HG03025 (cell line): Measurements from ENCODE around the gene PON2.
"Not testable (repeated sequence)": the region's sequence is repeated elsewhere in the genome, so short reads cannot be mapped to it uniquely, and the experiment has no call there.

Experiments used
- ATAC-seq: cut with Tn5 transposase; IDR thresholded peaks from one replicate; pipeline ENCODE4 v1.9.1; 2021; ENCODE audit warnings: mild to moderate bottlenecking, moderate library complexity; ENCODE audit not compliant: unreplicated experiment, low FRiP score

Gene PON2

DNA sequence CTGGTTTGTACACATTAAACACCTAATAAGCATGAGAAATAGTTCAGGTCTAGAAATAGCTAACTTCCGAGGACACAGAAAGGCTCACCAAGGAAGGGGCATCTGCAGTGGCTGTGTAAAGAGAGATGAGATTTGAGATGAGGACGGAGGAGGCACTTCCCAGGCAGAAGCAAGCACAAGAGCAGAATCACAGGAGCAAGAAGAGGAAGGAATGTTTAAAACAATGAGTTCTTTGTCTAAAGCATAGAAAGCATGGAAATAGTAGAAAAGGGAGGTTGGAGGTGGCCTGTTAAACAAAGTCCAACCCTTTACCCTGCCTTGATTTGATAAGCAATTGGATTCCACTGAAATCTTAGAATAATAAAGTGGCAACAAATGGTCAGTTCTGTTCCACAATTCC is 27.1 kb downstream of the PON2 start:
- ATAC-seq = no peak

DNA sequence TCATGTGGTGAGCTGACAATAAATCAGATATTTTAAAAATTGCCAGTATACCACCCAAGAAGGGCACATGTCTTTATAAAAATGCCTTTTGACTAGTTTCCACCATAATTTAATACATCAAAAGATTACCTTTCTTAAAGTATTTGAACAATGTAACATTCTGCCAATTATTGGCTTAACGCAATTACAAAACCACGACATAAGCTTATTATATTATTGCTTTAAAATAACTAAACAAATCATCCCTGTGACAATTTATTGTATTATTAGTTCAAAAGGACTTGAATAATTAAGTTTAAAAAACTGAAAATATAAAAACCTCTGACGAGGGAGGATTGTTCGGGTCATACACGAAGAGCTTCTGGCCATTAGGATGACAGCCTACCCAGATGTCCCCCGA is 29.0 kb downstream of the PON2 start:
- no peak for ATAC-seq

DNA sequence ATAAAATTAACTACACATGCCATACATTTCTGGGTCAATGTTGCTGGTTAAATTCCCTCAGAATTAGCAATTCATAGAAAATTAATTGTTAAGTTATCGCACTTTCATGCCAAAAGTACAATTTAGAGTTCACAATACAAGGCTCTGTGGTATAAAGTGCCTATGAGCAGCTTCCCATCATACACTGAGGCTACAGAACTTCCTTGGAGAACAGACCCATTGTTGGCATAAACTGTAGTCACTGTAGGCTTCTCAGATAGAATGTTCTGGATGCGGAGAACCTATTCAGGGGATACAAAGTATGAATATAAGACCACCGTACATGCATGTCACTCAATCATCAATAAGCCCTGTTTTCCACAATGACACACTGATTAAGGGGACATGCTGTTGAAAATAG is 29.6 kb downstream of the PON2 start:
- ATAC-seq = no peak

DNA sequence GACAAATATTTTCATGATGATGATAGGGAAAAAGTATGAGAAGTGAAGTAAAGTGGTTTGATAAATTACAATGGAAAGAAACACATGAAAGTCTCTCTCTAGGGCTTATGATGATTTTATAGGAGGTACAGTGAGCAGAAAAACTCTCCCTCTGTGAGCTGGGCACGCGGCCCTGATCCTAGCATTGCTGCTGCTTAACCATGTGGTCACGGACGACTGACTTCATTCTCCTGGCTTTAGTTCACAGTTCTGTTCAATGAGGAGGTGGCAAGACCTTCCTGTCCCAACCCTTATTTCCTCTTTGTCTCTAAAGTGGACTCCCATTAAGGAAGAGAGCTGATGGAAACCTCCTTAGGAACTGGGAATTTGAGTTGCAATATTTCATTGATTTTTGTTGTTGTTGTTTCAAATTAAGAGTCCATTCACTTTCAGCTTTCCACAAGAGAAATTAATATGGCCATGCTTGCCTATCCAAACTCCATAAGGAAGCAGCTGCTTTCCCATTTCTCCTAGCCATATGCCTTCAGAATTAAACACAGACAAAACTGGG is 30.4 kb downstream of the PON2 start:
- no peak for ATAC-seq

DNA sequence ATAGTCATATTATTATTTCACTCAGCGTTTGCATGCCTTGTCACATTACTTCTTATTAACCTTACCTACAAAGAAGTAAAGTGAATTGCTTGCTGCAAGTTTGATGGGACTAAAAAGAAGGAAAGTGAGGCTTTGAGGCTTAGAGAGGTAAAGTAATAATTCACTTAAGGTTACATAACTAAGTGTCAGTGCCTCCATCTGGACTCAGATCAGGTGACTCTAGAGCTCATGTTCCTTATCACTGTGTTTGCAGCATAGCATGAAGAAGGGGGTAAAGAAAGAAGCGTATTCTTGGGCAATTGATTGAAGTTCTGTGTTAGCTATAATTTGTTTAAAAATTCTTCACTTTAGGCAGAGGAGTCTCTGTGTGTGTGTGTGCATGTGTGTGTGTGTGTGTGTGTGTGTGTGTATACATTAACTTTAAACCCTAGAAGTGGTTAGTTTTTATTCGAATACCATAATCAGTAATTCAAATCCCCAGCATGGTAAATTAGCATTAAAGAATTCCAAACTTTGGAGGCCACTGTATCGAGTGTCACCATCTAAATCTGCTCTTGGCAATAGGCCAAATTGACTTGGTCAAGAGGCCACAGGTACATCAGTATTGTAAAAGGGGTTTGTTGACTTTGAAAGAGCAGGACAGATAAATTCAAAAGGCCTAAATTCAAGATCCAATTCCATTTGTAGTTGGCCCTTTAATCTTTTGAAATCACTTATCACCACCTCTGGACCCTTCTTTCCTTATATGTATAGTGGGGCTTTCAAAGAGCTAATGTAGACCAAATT is 36.5 kb downstream of the PON2 start:
- no peak for ATAC-seq

DNA sequence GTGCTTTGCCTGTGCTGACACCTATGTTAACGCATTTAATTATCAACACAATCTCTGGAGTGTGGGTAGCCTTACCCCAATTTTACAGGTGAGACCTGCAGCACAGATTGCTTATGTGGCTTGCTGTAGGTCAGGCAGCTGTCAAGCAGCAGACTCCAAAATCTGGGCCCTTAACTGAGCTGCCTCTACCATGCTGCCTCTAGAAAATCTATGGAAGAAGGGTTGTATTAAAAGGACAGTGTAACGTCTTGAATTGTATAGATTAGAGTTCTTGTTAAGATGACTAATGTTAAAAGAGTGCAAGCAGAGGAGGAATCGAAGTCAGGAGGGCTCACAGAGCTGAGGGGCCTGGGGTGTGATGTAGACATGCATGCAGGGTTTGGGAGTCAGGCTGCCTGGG is 37.4 kb downstream of the PON2 start:
- ATAC-seq = no peak

DNA sequence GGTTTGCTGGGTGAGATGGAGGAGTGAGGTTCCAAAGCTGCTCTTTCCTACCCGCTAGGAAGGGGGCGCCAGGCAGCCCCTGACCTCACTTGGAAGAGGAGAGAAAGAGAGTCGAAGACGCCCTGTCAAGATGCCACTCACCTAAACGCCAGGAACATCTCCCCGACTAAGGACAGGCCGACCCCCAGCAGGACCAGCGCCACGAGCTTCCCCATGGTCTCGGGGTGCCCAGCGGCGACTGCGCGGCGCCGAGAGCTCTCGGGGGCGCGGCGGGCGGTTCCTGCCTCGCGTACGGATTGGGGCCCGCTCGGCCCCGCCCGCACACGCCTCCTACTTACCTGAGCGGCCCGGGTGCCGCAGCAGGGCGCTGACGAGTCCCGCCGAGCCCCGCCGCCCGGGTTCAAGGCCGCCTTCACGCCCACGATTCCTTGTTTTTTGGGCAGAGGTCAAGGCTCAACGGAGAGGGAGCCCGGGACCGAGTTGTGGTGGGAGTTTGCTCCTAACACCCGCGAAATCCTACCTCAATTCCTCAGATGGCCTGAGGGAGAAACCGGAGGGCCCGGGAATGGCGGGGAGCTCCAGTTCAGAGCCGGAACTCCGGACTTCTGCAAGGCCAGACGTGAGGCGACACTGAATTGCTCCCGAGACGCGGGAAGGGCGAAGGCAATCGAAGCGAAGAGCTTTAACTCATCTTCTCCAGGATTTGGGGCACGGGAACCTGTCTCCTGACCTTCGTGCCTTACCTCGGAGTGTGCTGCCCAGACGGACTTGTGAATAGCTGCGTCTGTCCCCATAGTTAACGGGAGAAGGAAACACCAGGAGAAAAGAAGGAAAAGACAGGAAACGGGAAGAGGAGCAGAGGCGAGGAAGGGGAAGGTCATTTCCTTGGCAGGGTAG is 38.4 kb downstream of the PON2 start, which contains the start of gene PON3:
TSS of gene PON3 (minus strand) at position 240 of the 897 bp plus-strand sequence. CDS start at position 215, 25 bp downstream.
- ATAC-seq = no peak

DNA sequence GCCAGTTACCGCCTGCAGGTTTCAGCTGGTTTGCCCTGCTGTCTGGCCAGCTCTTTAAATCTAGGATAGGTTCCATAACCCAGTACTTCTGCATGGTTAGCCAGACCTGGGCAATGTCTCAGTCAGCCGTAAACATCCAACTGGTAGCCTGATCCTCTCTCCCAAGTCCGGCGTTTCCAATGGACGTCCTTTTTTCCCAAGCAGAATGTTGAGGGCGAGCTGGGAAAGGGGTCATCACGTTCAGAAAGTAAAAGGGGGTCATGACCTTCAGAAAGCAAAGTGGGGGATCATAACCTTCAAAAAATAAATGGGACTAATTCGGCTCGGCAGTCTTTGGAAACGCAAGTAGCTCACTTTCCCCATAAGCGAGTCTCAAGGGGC is 39.1 kb downstream of the PON2 start:
- no peak for ATAC-seq

DNA sequence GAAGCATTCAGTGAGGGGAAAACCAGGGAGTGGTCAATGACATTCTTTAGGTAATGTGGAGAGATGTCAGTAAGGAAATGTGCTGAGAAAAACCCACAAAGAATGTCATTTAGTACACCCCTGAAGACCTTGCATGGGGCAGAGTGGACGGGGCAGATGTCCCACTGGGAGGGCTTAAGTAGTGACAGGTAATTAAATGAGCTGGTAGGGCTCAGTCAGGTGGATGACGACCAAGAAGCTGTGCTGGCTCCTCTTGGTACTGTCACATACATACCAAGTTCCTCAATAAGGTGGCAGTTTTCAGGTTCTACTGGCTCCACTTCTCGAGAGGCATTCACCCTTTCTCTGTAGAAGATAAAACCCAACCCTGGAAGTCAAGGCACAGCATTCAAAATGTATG is 40.5 kb downstream of the PON2 start:
- ATAC-seq = no peak

DNA sequence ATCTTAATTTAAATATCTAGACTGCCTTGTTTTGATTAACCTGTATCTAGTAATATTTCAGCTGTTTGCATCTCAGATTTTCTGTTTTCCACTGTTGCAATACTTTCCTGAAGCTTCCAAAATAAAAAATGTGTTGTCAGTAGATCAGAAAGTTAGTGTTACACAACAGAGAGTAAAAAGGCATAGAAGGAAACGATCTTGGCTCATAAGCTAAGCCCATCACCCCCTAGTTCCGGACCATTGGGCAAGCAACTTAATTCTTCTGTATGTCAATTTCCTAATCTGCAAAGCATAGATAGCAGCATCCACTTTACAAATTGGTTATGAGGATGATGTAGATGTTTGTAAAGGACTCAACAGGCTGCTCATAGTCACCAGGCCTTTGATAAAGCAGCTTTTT is 43.1 kb downstream of the PON2 start:
- ATAC-seq = no peak

DNA sequence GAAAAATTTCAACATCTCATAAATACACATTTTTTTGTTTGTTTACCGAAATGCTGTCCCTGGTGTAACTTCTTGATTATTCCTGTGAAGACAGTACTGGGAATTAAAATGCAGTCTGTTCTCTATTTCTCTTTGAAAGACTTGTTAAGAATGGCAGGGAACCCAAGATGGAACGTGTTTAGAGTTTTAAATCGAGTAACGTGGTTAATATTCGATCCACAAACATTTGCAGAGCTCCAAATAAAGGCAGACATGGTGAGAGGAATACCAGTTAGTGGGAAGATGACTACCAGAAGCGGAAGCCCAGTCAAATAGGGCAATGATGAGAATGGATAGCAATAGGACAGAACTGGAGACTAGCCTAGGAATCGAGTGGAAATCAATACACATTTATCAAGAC is 45.3 kb downstream of the PON2 start:
- no peak for ATAC-seq

DNA sequence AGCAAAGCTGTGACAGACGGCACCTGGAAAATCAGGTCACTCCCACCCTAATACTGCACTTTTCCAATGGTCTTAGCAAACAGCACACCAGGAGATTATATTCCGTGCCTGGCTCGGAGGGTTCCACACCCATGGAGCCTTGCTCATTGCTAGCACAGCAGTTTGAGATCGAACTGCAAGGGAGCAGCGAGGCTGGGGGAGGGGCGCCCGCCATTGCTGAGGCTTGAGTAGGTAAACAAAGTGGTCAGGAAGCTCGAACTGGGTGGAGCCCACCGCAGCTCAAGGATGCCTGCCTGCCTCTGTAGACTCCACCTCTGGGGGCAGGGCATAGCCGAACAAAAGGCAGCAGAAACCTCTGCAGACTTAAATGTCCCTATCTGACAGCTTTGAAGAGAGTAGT is 55.4 kb downstream of the PON2 start:
- ATAC-seq = not testable (repeated sequence)

DNA sequence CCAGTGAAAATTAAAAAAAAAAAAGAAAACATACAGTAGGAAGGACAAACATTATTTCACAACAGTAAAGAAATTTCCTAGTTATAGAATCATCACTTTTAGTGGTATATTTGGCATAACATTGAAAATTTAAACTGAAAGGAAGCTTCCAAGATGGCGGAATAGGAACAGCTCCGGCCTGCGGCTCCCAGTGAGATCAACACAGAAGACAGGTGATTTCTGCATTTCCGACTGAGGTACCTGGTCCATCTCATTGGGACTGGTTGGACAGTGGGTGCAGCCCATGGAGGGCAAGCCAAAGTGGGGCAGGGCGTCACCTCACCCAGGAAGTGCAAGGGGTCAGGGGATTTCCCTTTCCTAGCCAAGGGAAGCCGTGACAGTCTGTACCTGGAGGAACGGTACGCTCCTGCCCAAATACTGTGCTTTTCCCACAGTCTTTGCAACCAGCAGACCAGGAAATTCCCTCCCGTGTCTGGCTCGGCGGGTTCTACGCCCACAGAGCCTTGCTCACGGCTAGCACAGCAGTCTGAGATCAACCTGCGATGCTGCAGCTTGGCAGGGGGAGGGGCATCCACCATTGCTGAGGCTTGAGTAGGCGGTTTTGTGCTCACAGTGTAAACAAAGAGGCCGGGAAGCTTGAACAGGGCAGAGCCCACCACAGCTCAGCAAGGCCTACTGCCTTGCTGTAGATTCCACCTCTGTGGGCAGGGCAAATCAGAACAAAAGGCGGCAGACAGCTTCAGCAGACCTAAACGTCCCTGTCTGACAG is 58.0 kb downstream of the PON2 start:
- no peak for ATAC-seq

DNA sequence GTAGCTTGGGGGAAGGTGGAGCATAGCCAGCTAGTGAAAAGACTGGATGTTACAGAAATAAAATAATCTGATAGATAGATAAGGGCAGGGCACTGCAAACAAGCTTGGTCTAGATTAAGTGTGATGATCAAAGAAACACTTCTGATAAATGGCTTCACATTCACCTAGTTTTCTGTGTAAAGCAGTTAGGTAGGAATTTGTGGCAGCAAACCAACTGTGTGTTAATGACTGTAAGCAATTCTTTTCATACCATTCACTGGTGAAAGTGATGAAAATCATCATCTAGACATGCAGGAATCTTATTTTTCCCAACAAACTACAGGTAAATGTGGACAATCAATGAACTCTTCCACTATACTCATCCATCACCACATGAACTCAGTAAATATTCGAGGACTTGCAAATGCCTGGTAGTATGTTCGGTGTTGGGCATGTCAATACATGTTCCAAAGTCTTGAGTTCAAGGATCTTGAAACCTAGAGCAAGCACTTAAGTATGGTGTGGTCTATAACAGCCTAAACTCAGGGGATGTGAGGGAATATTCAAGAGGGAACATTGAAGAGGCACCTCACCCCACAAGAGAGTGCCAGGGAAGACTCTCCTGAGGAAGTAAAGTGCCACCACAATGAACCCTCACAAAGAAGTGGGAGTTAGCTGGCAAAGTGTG is 59.1 kb downstream of the PON2 start:
- no peak for ATAC-seq

DNA sequence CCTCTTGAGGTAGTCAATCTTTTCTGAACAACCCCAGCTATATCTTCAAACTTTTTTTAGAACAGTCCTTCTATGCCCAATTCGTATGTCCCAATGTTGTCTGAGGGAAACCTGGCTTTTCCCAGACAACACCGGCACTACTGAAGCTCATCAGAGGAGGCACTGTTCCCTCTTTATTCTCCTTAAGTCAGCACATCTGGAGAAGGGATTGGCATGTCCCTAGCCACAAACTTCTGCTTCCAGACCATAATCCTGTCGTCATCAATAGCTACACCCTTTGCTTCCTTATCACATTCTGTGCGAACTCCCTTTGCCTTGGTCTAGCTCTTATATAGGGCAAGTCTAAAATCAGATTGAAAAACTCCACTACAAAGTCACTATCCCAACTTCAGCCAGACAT is 61.5 kb downstream of the PON2 start:
- no peak for ATAC-seq

DNA sequence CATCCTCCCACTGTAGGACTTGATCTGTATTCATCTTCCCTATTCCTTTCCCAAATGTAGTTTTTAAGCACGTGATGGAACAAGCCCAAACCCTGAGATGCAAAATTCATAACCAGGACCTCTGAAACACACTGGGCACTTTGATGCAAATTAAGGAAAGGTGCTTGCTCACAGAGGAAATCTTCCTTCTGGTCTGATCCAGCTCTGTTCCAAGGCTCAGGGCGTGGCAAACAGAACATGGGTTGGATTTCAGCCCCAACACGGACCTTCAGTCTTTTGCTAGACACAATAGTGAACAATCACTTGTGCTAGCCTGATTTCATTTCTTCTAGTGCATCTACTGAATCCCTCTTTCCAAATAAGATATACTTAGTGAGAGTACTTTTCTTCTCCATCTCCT is 66.6 kb downstream of the PON2 start:
- ATAC-seq = no peak

DNA sequence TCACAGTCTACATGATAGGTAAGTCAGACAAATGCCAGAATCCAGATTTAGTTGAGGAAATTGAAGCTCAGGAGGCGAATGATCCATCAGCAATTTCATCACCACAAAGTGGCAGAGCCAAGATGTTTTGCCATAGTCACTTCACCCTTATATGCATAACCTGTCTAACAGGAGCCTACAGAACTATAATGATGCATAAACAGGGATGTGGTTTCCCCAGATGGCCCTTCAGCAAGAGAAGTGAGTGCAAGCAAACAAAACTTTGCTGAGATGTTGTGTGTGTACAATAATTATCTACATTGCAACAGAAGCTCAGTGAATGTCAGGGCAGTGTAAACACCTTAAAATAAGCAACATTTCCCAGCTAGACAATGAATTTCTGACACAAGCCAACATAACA is 67.2 kb downstream of the PON2 start:
- ATAC-seq = no peak

DNA sequence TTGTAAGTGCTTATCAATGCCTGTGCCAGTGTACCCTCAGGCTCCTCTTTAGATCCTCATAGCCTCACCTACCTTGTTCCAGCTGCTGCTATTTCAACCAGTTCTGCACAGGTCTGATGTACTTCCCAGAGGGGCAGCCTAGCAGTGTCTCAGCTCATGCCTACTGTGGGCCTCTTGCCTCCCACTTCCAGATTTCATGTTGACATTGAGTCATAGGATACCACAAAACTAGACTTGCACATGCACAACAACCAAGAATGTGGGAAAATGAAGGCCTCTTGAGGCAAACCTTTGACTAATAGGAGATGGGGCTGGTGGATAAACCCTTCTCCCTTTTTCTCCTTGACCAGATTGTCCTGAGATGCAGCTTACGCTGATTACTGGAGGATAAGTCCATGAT is 69.7 kb downstream of the PON2 start:
- no peak for ATAC-seq

DNA sequence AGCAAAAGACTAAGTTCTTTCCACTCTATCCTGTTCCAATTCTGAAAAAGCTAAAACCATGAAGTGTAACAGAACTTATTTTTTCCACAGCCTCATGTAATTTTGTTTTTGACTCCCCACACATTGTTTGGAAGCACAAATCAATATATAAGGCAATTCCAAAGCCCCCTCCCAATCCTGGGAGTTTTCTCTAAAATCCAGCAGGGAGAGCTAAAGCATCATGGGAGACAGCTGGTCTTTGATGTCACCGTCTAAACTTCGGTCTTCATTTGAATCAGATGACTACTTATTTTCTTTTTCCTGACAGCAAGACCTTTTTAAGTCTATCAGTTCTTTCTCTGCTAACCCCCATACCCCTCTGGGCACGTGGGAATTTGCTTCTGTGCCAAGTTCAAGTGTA is 77.2 kb downstream of the PON2 start:
- no peak for ATAC-seq
